Subcutaneous abdominal adipose tissue (tissue), 5 donors: ENCODE results near the gene KCNJ2.

ENCODE experiments used
- H3K27ac ChIP-seq: one replicate; pipeline ENCODE4 v1.7.0; 2013; ENCODE audit warnings: low read depth, mild to moderate bottlenecking, inconsistent platforms, low read length, moderate library complexity
- H3K27me3 ChIP-seq, 5 donors: one replicate each; pipeline ENCODE4 v1.7.0; 2013; ENCODE audit warnings: low read length in 5 of 5, inconsistent platforms in 1 of 5; ENCODE audit not compliant: control insufficient read depth in 5 of 5, insufficient read depth in 4 of 5
- H3K36me3 ChIP-seq, 5 donors: one replicate each; pipeline ENCODE4 v1.7.0; 2013; ENCODE audit warnings: low read length in 5 of 5; ENCODE audit not compliant: control insufficient read depth in 5 of 5, insufficient read depth in 5 of 5
- H3K4me1 ChIP-seq, 5 donors: one replicate each; pipeline ENCODE4 v1.7.0; 2013; ENCODE audit warnings: low read length in 5 of 5, mild to moderate bottlenecking in 3 of 5, moderate library complexity in 1 of 5; ENCODE audit not compliant: control insufficient read depth in 5 of 5, insufficient read depth in 5 of 5
- H3K4me3 ChIP-seq, 5 donors: one replicate each; pipeline ENCODE4 v1.7.0; 2013; ENCODE audit warnings: low read length in 5 of 5, low read depth in 1 of 5
- H3K9ac ChIP-seq, 5 donors: one replicate each; pipeline ENCODE4 v1.7.0; 2013; ENCODE audit warnings: low read length in 5 of 5, mild to moderate bottlenecking in 4 of 5, moderate library complexity in 3 of 5
- H3K9me3 ChIP-seq, 5 donors: one replicate each; pipeline ENCODE4 v1.7.0; 2013; ENCODE audit warnings: low read length in 5 of 5; ENCODE audit not compliant: control insufficient read depth in 5 of 5
- donor health status: healthy.
- donor health status: healthy.
- donor health status: healthy.
- donor health status: healthy.
- donor health status: healthy.

Gene KCNJ2

DNA sequence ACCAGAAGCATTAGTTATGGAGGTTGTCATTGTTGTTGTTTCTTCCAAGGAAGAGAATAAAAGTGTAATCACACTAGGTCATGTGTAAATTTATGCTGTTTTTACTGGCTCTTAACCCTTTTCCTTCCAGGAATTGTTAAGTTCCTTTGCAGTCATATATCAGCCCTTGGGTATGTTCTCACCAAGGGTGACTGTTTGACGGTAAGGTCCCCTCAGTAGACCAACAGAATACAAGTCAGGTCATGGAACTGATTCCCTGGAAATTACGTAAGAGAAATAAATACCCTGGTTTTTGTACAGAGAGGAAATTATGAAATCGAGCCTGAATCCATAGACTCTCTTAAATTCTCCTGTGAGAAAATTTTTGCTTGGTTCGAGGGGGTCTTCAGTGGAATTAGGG is 11.2 kb upstream of the KCNJ2 start:
- Histone ChIP-seq H3K9ac (no peak overlapping the region), H3K27ac (no peak overlapping the region), H3K27me3 (no peaks in the 10 kb centered on the region), H3K4me1 (no peaks in the 10 kb centered on the region), H3K36me3 (no peaks in the 10 kb centered on the region), H3K9me3 (no peaks in the 10 kb centered on the region), H3K4me3 (no peak overlapping the region)

DNA sequence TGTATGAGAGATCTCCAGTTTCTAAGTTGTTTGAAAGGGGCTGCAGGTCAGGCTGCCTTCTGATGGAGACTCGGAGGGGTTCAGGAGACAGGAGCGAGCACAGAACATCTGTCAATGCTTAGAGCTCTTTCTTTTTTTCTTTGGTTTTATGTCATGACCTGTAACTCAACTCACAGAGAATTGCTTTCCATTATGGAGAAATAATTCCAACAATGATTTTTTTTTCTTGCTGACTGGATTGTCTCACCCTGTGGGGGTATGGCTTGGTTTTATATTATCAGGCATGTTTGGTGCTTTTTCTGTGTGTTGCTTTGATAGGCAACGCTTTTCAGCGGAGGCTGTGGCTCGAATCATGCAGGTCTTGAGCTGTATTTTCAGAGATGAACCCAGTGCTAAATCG is 10.7 kb upstream of the KCNJ2 start:
- Histone ChIP-seq H3K9me3 (no peaks in the 10 kb centered on the region), H3K9ac (no peak overlapping the region), H3K36me3 (no peaks in the 10 kb centered on the region), H3K27me3 (no peaks in the 10 kb centered on the region), H3K4me3 (no peak overlapping the region), H3K4me1 (no peaks in the 10 kb centered on the region), H3K27ac (no peak overlapping the region)

DNA sequence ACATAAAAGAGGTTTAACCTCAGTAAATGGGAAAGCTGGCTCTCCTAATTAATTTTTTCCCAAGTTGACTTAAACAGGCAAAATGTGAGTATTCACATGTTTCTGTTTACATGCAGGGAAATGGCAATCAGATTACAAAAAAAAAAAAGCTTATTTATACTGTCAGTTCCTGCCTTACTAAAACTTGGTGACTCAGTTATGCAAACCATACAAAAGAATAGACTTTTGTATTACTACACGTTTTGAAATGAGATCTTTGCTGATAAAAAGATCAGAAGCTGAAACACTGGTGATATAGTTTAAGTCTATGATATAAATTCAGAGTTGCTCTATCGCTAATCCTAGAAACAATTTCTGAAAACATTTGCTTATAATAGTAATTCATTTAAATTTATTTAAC is 9.4 kb upstream of the KCNJ2 start:
- no peak overlapping the region for H3K9ac ChIP-seq
- no peak overlapping the region for H3K4me3 ChIP-seq
- H3K4me1 ChIP-seq: no peaks in the 10 kb centered on the region
- H3K27ac ChIP-seq: no peak overlapping the region
- H3K9me3 ChIP-seq: no peaks in the 10 kb centered on the region
- H3K27me3 ChIP-seq: peaks cover 0 to 3% (median 0%) of the 10 kb centered on the region in 5 donors
- H3K36me3 ChIP-seq: no peaks in the 10 kb centered on the region

GRCh38 chr17:70161519-70161918 is 7.8 kb upstream of the KCNJ2 start:
- Histone ChIP-seq H3K9ac (no peak overlapping the region), H3K9me3 (no peaks in the 10 kb centered on the region), H3K27ac (no peak overlapping the region), H3K4me3 (no peak overlapping the region), H3K36me3 (no peaks in the 10 kb centered on the region), H3K27me3 (peaks cover 0 to 3% (median 0%) of the 10 kb centered on the region in 5 donors), H3K4me1 (no peaks in the 10 kb centered on the region)

GRCh38 chr17:70165383-70165782 is 3.9 kb upstream of the KCNJ2 start:
- Histone ChIP-seq H3K9me3 (no peaks in the 10 kb centered on the region), H3K27me3 (peaks cover 0 to 3% (median 0%) of the 10 kb centered on the region in 5 donors), H3K36me3 (no peaks in the 10 kb centered on the region), H3K4me3 (no peak overlapping the region), H3K4me1 (peaks cover 3 to 25% (median 23%) of the 10 kb centered on the region in 5 donors), H3K27ac (no peak overlapping the region), H3K9ac (no peak overlapping the region)

GRCh38 chr17:70166615-70167014 is 2.7 kb upstream of the KCNJ2 start:
- Histone ChIP-seq H3K4me3 (no peak overlapping the region), H3K36me3 (no peaks in the 10 kb centered on the region), H3K27me3 (peaks cover 0 to 5% (median 0%) of the 10 kb centered on the region in 5 donors), H3K9ac (no peak overlapping the region), H3K9me3 (no peaks in the 10 kb centered on the region), H3K4me1 (peaks cover 3 to 27% (median 23%) of the 10 kb centered on the region in 5 donors), H3K27ac (no peak overlapping the region)

DNA sequence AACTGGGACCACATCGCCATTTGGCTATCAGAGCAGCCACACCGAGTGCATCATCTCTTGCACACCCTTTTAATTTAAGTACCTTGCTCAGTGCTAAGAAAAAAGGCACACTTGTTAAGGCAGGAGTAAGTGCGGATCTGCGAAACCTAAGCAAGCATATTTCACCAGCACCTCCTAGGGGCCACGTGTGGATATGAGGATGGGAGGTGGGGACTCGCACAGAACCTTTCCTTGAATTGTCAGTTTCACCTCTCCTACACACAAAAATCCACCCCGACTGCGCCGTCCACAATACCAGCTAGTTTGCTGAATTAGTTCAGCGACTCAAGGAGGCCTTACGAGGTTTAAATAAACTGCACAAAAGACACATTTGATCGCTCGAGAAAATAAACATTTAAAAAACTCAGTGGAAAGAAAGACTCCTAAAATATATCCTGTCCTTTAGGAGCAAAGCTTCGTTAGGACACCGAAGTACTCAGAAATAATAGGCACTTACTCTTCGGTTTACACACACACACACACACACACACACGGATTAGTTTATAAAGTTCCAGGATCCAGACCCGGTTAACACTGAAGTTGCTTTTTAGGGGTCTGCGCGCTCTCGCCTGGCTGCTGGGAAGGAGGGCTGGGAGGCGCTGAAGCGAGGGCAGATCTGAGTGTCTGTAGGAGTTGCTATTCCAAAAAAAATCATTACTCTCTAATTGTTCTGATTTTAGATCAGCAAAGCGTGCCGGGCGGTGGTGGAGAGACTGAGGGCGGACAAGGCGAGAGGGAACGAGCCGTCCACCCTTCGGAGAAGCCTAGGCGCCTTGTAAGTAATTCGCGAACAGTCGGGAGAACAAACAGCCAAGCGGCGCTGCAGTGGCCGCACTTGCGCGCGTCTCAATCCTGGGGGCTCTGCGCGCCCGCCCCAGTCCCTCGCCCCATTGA is 1.0 kb upstream of the KCNJ2 start:
- H3K4me1 ChIP-seq: peaks cover 3 to 27% (median 23%) of the 10 kb centered on the region in 5 donors
- H3K9me3 ChIP-seq: no peaks in the 10 kb centered on the region
- H3K4me3 ChIP-seq: peak overlapping the region; percentile 69 to 78 (median 74)
- H3K36me3 ChIP-seq: no peaks in the 10 kb centered on the region
- H3K27me3 ChIP-seq: peaks cover 0 to 5% (median 0%) of the 10 kb centered on the region in 5 donors
- peak overlapping the region; percentile 9 for H3K27ac ChIP-seq
- H3K9ac ChIP-seq: peak overlapping the region in 4 of 5 donors; percentile 3 to 68 (median 59)

- H3K4me1 ChIP-seq: peaks cover 3 to 27% (median 23%) of the 10 kb centered on the region in 5 donors
- no peak overlapping the region for H3K27ac ChIP-seq
These were observed 621 bp downstream of the KCNJ2 start for GRCh38 chr17:70169709-70170597.

DNA sequence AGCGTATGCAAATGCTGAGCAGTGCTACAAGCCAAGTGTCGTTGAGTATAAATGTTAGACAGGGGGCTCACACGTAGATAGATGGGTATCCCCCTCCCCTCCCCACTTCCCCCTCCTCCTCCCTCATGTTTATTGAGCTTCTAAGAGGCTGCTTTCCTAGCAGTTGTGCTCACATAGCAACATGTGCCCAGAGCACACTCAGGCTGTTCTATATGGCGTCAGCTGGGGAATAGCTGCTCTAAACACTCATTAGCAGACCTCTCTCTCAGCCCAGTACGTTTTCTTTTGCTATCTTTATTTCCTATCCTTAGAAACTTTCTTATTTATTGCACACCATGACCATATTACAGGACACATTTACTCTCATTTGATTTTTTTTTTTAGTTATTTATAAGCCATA is 1.8 kb downstream of the KCNJ2 start:
- Histone ChIP-seq H3K9me3 (peaks cover 0 to 3% (median 0%) of the 10 kb centered on the region in 5 donors), H3K36me3 (peaks cover 0 to 14% (median 3%) of the 10 kb centered on the region in 5 donors), H3K27me3 (peaks cover 0 to 10% (median 5%) of the 10 kb centered on the region in 5 donors), H3K27ac (no peak overlapping the region), H3K4me3 (no peak overlapping the region), H3K9ac (no peak overlapping the region), H3K4me1 (peaks cover 3 to 27% (median 23%) of the 10 kb centered on the region in 5 donors)

More at GRCh38 chr17:70169709-70170597, 621 bp downstream of the KCNJ2 start:
- H3K9me3 ChIP-seq: no peaks in the 10 kb centered on the region
- H3K27me3 ChIP-seq: peaks cover 0 to 10% (median 5%) of the 10 kb centered on the region in 5 donors
- H3K9ac ChIP-seq: peak overlapping the region in 3 of 5 donors; percentile 32 to 64 (median 43)
- peak overlapping the region; percentile 56 to 78 (median 74) for H3K4me3 ChIP-seq
- H3K36me3 ChIP-seq: peaks cover 0 to 3% (median 0%) of the 10 kb centered on the region in 5 donors
